ENCODE data around the gene PRKAR2A.

- TF ChIP-seq USF1 (CRISPR knock-in tag; IDR thresholded peaks at IDR 0.05) (no peak), ZNF512 (tag; IDR thresholded peaks at IDR 0.05) (no peak), GABPA (tag; conservative IDR thresholded peaks at IDR 0.05; ENCODE audit: low read depth) (no peak), ETS1 (conservative IDR thresholded peaks at IDR 0.05; ENCODE audit: control insufficient read depth, low read depth, low read length) (no peak)
These were observed 3.7 kb upstream of the PRKAR2A start for GRCh38 chr3:48851407-48851806.

Measured in K562 (cell line).